IPS DF 6.9 (cell line): ENCODE results near the gene GRM5.
"Not testable (repeated sequence)": the region's sequence is repeated elsewhere in the genome, so short reads cannot be mapped to it uniquely, and the experiment has no call there.

Experiments used
- DNase-seq: peaks from one replicate; pipeline ENCODE4 v3.0.0-alpha.2; 2013; ENCODE audit warnings: low read depth, low spot score
- H3K27ac ChIP-seq: one replicate; pipeline ENCODE4 v1.5.1; 2013; ENCODE audit warnings: low read length, control low read depth
- H3K27me3 ChIP-seq: 2 replicates; pipeline ENCODE4 v1.6.1; 2013; ENCODE audit warnings: mild to moderate bottlenecking, low read length; ENCODE audit not compliant: control insufficient read depth, insufficient read depth
- H3K36me3 ChIP-seq: 2 replicates; pipeline ENCODE4 v1.6.1; 2013; ENCODE audit warnings: low read length; ENCODE audit not compliant: control insufficient read depth, insufficient read depth
- H3K4me1 ChIP-seq: 2 replicates; pipeline ENCODE4 v1.6.1; 2013; ENCODE audit warnings: low read length; ENCODE audit not compliant: control insufficient read depth, insufficient read depth
- H3K4me3 ChIP-seq: 2 replicates; pipeline ENCODE4 v1.5.1; 2013; ENCODE audit warnings: mild to moderate bottlenecking, low read length
- H3K9me3 ChIP-seq: 2 replicates; pipeline ENCODE4 v1.6.1; 2013; ENCODE audit warnings: low read length, inconsistent platforms; ENCODE audit not compliant: control insufficient read depth, insufficient read depth
- WGBS: extraction: QIAGEN DNeasy Blood & Tissue Kit; methylation state at CpG from one replicate; pipeline ENCODE4 v1.1.7; 2013; ENCODE audit warnings: mixed read lengths, missing lambda C conversion rate; ENCODE audit not compliant: insufficient read length, insufficient coverage; 5-methylcytosine and 5-hydroxymethylcytosine counted together

The GRM5 gene

DNA sequence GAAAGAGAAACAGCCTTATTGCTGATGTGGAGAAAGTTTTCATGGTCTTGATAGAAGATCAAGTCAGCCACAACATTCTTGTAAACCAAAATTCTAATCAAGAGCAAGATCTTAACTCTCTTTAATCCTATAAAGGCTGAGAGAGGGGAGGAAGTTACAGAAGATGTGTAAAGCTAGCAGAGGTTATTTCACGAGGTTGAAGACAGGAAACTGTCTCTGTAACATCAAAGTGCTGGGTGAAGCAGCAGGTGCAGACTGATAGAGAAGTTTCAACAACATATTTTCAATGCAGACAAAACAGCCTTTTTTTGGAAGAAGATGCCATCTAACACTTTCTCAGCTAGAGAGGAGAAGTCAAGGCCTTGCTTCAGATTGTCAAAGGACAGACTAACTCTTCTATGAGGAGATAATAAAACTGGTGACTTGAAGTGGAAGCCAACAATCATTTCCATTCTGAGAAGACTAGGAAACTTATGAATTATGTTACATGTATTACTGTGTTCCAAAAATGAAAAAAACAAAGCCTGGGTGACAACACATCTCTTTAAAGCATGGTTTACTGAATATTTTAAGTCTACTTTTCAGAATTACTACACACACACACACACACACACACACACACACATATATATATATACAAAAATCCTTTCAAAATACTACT is 221.9 kb downstream of the GRM5 start:
- H3K36me3 ChIP-seq, DNase-seq, H3K27ac ChIP-seq, H3K4me3 ChIP-seq, H3K4me1 ChIP-seq, H3K9me3 ChIP-seq, H3K27me3 ChIP-seq: not testable (repeated sequence)
- no CpG with 5 or more reads among the region's 1 CpG for WGBS

DNA sequence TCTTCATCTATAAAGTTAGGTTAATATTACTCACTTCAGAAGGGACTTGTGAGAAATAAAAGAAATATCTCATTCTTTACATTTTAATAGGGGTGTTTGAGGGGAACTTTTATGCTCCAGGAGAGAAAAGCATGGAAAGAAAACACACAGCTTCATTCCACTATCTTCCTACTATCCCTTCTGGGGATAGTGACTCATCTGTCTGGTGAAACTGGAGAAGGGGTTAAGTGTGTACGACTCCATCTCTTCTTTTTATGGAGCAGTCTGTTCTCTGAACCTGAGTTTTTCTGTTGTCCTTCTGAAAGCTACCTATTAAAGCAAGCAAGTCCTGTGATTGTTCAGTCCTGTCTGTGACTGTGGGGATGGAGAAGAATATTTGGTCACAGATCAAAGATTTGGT is 227.6 kb downstream of the GRM5 start:
- H3K36me3 ChIP-seq, DNase-seq, H3K27ac ChIP-seq, H3K9me3 ChIP-seq, H3K27me3 ChIP-seq, H3K4me1 ChIP-seq, H3K4me3 ChIP-seq: not testable (repeated sequence)
- no CpG with 5 or more reads among the region's 1 CpG for WGBS

DNA sequence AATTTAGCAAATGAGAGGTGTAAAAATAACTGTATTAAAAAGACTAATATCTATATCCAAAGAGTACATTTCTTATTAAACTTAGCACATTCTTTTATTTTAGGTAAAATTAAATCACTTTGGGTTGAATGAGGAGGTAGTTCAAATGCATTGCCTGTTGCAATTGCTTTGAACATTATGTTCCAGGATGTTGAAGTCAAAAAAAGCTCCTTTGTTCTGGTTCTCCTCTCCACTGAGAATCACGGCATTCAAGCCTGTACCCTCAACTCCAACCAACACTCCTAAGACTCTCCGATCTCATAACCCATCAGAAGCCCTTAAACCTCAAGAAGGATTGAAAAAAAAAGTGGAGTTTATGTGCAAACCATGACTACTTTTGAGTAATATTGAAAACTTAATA is 230.1 kb downstream of the GRM5 start:
- DNase-seq, H3K9me3 ChIP-seq, H3K27me3 ChIP-seq, H3K4me1 ChIP-seq, H3K36me3 ChIP-seq, H3K4me3 ChIP-seq, H3K27ac ChIP-seq: not testable (repeated sequence)
- no CpG with 5 or more reads among the region's 2 CpGs for WGBS

DNA sequence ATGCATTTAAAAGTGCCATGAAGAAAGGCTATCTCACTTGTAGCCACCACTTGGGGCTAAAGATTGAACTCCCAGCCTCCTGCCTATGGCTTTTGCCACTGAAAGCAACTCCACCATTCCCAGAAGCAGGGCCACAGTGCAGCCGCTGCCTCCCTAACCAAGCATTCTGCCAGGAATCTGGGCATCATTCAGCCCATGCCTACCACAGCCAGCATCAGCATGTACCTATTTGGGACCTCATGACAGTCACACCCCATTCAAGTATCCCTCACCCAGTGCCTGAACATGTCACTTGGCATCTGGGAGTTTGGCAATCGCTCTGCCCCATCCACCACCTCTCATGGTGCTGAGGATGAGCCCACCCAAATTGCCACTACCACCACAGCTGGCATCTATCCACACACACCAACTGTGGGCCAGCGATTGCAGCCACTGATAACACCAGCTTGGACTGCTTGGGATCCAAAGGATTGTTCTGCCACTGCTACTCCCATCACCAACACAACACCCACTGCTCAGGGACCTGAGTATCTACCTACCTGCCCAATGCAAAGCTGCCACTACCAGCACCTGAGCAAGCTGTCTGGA is 234.4 kb downstream of the GRM5 start:
- no peaks in the 10 kb centered on the region for H3K4me1 ChIP-seq
- no peak overlapping the region for H3K27ac ChIP-seq
- no peaks in the 10 kb centered on the region for H3K27me3 ChIP-seq
- no peaks in the 10 kb centered on the region for H3K9me3 ChIP-seq
- H3K4me3 ChIP-seq: no peak overlapping the region
- H3K36me3 ChIP-seq: no peaks in the 10 kb centered on the region
- no CpG with 5 or more reads among the region's 3 CpGs for WGBS
- DNase-seq: no peak

- H3K27me3 ChIP-seq: no peaks in the 10 kb centered on the region
- no CpG with 5 or more reads among the region's 3 CpGs for WGBS
Observed at GRCh38 chr11:88827018-88827676, 238.6 kb downstream of the GRM5 start.

GRCh38 chr11:88819616-88820015 is 246.2 kb downstream of the GRM5 start:
- no peaks in the 10 kb centered on the region for H3K27me3 ChIP-seq
- no peak overlapping the region for H3K4me3 ChIP-seq
- DNase-seq: no peak
- no peaks in the 10 kb centered on the region for H3K36me3 ChIP-seq
- WGBS: no CpG with 5 or more reads among the region's 3 CpGs
- H3K4me1 ChIP-seq: no peaks in the 10 kb centered on the region
- H3K27ac ChIP-seq: no peak overlapping the region
- no peaks in the 10 kb centered on the region for H3K9me3 ChIP-seq

More at GRCh38 chr11:88827018-88827676, 238.6 kb downstream of the GRM5 start:
- Histone ChIP-seq H3K4me1 (no peaks in the 10 kb centered on the region), H3K4me3 (no peak overlapping the region), H3K36me3 (no peaks in the 10 kb centered on the region), H3K27ac (no peak overlapping the region), H3K9me3 (no peaks in the 10 kb centered on the region)
- DNase-seq: no peak

GRCh38 chr11:88818978-88819377 is 246.8 kb downstream of the GRM5 start:
- H3K27me3 ChIP-seq: no peaks in the 10 kb centered on the region
- no peak overlapping the region for H3K27ac ChIP-seq
- no peaks in the 10 kb centered on the region for H3K36me3 ChIP-seq
- no peaks in the 10 kb centered on the region for H3K4me1 ChIP-seq
- no peak overlapping the region for H3K4me3 ChIP-seq
- DNase-seq: no peak
- H3K9me3 ChIP-seq: no peaks in the 10 kb centered on the region

DNA sequence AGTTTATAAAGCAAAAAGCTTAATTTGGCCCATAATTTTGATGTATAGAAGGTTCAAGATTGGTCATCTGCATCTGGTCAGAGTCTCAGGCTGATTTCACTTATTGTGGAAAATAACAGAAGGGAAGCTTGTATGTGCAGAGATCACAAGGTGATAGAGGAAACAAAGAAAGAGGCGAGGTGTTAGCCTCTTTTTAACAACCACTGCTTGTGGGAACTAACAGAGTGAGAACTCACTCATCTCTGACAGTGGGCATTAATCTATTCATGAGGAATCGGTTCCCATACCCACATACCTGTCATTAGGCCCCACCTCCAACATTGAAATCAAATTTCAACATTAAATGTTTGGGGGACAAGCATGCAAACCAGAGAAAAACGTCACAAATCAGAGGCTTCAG is 250.3 kb downstream of the GRM5 start:
- H3K4me3 ChIP-seq: no peak overlapping the region
- H3K4me1 ChIP-seq: no peaks in the 10 kb centered on the region
- WGBS: no CpG with 5 or more reads among the region's 3 CpGs
- no peak overlapping the region for H3K27ac ChIP-seq
- no peaks in the 10 kb centered on the region for H3K36me3 ChIP-seq
- H3K27me3 ChIP-seq: no peaks in the 10 kb centered on the region
- H3K9me3 ChIP-seq: no peaks in the 10 kb centered on the region
- DNase-seq: no peak

DNA sequence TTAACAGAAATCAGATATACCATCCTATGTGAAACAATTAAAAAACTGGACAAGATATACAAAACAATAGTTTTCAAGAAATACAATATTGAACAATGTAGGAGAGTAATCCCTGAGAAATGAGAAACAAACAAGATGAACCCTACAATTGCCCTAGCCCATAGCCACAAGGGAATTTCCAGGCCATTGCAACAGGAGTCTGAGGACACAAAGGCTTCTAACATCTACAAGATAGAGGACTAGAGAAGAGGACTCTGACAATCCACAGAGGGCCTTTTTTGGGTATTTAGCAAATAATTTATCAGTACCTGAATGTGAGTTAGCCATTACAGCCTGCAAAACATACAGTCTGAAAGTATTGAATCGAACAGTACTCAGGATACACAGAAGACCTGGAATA is 251.7 kb downstream of the GRM5 start:
- H3K27me3 ChIP-seq: no peaks in the 10 kb centered on the region
- H3K4me3 ChIP-seq: no peak overlapping the region
- no peaks in the 10 kb centered on the region for H3K9me3 ChIP-seq
- H3K27ac ChIP-seq: no peak overlapping the region
- no peaks in the 10 kb centered on the region for H3K4me1 ChIP-seq
- no peaks in the 10 kb centered on the region for H3K36me3 ChIP-seq
- no peak for DNase-seq
- WGBS: no CpG with 5 or more reads among the region's 1 CpG

GRCh38 chr11:88813233-88813915 is 252.4 kb downstream of the GRM5 start:
- WGBS: no CpG with 5 or more reads among the region's 1 CpG
- no peaks in the 10 kb centered on the region for H3K9me3 ChIP-seq
- no peaks in the 10 kb centered on the region for H3K4me1 ChIP-seq
- H3K36me3 ChIP-seq: no peaks in the 10 kb centered on the region
- H3K27ac ChIP-seq: no peak overlapping the region
- no peaks in the 10 kb centered on the region for H3K27me3 ChIP-seq
- DNase-seq: no peak
- H3K4me3 ChIP-seq: no peak overlapping the region
